Stimulated activated CD4-positive, alpha-beta T cell treated with anti-CD3 and anti-CD28 coated beads, Interleukin-12 subunit alpha, Interleukin-12 subunit beta, amount 100 ng/mL, for 24 hours (primary cell): ENCODE results near the gene HHAT.
A peak's percentile ranks its signal among the peaks of the same experiment; 100 is the strongest.

Source experiments
- DNase-seq, 2 experiments: peaks; one replicate each; pipeline ENCODE4 v3.0.0-alpha.2; 2020; ENCODE audit warnings: low read depth in 2 of 2

HHAT gene

DNA sequence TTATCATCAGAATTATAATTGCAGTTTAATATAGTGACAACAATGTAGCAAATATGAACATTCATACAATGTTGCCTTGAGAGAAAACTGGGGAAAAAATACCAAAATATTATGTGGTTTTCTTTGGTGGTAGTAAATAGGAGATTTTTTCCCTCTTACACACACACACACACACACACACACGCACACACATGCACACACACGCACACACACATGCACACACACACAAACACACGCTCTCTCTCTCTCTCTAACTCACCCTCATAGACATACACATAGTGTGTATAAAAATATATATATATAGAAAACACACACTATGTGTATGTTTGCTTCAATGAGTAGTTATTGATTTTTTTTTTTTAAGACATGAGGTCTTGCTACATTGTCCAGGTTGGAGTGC lies 211.6 kb downstream of the HHAT start:
- DNase-seq, result no peak

DNA sequence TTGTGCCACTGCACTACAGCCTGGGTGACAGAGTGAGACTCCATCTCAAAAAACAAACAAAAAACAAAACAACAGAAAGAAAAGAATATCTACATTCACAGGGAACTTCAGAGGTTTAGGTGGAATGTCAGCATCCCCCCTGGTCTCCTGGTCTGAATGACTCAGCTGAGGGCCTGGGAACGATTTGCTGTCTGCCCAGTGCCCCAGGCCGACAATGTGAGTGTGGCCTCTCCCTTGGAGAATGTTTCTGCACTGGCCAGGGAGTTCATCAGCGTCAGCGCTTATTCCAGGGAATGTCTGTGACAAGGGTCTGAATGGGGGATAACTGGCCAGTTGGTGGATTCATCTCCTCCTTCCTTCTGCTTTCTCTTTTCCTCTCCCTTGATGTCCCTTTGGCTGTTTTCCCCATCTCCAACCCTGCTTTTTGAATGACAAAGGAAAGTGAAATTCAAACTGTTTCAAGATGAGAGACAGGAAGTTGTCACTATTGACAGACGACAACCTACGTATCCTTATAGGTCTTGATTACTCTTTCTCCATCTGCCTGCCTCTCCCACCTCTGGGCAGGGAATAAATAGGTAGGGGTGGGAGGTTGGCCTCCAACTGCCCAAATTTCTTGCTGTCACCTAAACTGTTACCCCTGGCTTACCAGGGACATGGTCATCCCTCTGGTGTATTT lies 213.1 kb downstream of the HHAT start:
- DNase-seq, result no peak

DNA sequence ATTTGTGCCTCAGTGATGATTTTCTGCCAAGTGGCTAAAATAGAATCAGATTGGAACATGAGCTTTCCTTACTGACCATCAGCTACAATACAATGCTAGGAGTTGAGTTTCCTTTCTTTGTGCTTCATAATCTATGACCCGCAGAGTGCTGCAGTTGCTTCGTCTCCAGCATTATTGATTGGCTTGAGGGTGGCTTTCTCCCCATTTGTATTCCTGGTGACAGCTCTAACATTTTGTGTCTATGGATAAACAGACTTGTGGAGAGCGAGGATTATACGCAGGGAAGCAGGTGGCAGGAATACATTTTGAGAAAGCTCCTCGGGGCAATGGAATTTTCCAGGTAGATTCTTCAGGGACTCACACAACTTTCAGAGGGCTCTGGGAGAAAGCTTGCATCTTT lies 223.2 kb downstream of the HHAT start:
- DNase-seq, result no peak

DNA sequence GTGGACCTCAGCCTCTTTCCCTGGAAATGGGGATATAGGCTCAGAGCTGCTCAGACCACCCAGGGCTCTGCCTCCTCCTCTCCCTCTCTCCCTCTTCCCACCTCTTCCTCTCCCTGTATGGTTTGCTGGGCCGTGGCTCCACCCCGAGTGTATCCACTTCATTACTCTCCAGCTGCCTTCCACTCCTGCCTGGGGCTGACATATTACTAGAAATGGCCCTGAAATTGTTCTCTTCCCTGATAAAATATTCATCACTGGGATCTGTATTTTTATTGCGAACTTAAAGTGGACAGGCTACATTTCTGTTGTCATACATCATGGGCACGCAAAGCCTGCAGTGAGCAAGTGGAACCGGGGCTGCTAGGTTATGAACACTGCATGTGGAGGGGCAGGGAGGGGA lies 225.0 kb downstream of the HHAT start:
- DNase-seq, result no peak

DNA sequence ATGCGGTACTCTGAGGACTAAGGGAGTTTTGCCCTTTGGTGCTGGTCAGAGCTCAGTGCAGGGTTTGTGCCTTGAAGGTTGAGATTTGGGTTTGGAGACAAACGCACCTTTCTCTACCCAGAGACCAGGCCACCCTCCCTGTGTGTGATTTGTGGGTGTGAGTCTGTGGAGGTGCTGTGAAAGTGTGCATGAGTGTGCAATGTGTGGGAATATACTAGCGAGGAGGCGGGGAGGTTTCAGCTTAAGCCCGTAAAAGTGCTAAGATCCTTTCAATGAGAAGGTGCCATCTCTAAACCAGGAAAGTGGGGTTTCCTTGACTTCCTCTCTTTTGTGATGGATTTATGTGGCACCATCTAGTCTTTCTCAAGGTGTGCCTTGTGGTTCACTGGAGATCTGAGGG lies 225.7 kb downstream of the HHAT start:
- no peak for DNase-seq

DNA sequence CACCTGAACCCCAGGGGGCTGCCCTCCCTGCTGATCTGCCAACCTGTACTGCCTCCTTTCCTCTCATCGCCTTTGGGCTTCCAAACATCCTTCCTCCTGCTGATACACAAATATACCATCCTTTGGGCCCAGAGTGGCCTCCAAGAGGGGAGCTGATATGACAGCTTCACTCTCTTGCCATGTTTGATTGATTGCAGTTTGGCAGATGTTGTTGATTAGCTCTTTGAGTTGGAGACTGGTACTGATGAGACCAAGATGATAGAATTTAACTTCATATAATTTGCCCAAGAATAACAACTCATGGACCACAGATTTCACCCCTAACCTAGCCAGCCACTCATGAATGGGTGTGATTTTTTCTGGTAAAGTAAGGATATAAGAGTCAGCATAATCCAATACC lies 227.8 kb downstream of the HHAT start:
- DNase-seq, result no peak

DNA sequence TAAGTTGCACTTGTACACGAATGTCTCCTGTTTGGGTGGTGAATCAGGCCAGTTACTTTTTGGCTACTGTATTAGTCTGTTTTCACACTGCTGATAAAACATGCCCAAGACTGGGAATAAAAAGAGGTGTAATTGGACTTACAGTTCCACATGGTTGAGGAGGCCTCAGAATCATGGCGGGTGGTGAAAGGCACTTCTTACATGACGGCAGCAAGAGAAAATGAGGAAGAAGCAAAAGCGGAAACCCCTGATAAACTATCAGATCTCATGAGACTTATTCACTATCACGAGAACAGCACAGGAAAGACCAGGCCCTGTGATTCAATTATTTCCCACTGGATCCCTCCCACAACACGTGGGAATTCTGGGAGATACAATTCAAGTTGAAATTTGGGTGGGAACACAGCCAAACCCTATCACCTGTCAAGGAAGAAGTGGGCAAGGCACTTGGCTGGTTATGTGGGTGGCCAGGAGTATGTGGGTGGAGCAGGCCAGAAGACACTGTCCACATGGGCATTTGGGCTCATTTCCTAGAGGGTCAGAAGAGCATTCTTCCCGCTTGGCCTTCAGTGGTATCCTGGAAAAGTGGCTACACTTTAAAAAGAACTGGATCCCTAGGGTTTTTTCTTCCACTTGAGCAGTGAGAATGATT lies 228.8 kb downstream of the HHAT start:
- no peak for DNase-seq

DNA sequence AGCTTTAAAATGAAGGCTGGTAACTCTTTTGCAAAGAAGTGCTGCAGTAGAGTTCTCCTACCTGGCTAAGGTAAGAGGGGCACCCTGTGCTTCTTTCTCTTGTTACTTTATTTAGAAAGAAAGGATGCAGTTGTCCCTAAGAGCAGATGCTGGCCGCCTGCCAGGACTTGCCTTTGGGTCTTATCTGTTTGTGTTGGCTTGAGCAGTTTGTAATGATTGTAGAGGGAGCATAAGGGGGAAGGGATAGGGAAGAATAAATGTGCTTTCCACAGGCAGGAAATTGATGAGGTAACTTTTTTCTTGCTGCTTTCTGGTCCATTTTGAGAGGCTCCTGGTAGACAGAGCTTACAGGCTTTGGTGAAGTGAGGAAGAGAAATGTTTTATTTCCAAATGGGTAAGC lies 229.6 kb downstream of the HHAT start:
- DNase-seq, result no peak

DNA sequence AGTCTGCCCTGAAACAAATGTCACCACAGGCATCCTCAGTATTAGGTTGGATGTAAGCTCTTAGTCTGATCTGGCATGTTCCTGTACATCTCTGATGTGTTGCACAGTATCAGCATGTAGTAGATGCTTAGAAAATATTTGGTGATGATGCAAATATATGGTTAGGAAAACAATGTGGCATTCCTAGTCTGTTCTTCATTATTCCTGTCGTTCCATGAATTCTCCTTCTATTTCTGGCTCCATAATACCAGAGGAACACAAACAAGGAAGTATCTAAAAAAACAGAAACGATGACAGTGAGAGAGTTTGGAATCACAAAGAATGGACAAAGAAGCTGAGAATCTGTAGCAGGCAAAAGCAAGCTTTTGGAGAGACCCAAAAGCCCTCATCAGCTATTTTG lies 236.6 kb downstream of the HHAT start:
- DNase-seq, result no peak

DNA sequence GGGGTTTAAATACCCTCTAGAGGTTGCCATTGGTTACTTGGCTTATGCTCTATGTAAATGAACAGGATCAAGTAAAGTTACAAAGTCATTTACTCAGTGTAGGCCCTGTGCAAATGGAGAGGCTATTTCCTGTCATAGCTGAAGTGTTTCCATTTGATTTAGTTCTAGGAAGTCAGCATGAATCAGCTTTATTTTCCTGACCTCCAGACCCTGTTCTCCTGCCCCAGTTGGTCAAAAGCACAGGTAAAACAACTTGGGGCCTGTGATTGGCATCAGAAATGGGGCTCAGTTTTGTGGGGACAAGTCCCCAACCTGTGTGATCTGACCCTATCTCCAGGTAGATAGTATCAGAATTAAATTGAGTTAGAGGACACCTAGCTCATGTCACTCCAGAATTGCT lies 239.9 kb downstream of the HHAT start:
- no peak for DNase-seq

DNA sequence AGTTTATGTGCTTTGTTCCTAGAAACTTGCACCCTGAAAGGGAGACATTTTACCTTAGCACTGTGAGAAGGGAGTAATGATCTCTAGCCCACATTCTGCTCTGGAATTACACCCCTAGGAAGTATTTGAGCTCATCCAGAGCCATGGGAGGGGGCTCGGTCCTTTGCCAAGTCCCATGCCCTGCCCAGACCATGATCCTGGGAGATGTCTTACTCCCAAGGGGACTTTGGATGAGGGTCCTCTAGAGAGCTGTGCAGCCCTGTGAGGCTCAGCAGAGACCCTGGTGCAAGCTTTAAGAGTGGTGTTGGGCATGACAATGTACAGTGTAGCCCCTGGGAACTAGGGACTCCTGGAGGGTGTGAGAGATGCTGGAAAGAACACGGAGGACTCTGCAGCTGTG lies 241.4 kb downstream of the HHAT start:
- no peak for DNase-seq

DNA sequence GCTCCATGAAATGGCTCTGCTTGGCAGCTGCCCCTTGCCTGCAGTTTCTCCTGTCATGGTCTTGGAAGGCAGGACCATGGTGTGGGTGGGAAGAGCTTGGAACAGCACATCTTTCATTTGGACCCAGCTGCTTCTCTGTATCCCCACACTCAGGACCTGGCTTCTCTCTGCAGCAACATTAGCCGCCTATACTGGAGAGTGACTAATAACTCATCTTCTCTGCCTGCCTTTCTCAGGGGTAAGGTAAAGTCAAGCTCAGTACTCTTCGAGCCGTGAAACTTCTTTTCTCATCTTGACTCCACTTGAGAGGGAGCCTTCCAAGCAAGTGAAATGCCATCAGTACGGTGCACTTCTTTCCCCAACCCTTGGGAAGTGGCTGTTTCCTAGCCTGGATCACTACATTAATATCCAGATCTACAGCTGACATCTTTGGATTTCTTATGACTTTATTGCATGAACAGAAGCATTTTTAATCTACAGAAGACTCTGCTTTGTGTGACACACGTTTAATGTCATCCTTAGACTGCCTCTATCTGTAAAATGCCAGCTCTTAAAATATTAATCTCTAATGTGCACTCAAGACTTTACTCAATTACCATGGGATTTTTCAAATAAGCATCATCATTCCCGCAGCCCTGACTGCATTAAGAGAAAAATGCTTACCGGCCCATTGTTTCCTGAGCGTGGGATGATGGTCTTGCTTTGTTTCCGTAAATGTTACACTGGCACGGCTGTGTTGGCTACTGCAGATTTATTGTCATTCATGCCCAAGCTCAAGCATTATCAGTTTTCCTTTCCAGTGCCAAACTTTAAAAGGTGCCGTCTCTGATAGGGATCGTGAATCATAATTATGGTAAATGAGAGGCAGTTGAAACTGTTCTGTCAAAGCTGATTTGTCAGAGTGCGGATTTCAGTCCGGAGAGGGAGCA lies 242.9 kb downstream of the HHAT start:
- DNase-seq, result no peak

DNA sequence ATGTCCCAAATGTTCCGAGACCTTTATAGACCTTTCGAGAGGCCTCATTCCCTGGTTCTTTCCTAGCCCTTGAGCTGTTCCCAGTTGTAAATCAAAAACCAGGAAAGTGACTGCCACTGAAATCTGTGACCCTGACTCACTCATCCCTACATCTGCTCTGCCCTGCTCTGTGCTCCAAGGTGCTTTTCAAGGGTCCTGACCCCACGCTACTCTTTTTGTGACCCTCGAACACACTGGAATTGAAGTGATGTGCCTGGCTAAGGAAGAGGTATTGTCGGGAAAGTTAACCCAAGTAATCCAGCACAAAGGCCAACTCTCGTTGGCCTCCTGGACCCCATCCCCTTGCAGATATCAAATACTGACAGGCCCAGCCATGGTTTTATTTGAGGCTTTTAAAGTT lies 244.4 kb downstream of the HHAT start:
- DNase-seq, result no peak

DNA sequence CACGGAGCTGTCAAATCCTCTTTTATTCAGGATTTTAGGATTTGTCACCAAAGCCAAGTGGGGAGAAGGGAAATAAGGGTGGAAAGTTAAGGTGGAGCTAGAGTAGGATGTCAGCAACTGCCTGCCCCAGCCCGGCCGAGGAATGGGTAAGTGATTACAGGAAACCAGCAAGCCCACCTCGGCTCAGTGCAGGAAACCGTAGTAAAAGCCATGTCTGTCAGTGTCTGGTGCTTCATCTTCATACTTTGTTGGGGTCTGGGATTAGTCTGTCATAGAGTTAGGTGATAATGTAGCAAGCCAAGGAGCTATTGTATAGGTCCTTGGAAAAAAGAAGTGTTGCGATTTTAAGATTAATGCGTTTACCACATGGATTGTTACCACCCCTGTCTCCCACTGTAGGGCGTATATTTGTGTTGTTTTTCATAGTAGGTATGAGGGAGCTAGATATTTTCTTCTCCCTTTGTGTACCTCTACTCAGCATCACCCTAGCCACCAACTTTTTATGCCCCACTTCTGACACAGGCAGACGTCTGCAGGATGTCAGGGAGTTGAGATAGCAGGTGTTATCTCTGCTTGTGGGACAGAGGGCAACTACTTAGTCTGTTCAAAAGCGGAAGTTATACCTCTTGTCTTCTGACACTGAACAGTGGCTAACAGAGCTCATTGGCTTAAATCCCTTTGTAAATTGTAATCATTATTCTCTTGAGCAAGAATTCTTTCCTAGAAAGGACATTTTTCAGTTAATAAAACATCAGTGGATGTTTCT lies 253.7 kb downstream of the HHAT start:
- DNase-seq, result no peak

DNA sequence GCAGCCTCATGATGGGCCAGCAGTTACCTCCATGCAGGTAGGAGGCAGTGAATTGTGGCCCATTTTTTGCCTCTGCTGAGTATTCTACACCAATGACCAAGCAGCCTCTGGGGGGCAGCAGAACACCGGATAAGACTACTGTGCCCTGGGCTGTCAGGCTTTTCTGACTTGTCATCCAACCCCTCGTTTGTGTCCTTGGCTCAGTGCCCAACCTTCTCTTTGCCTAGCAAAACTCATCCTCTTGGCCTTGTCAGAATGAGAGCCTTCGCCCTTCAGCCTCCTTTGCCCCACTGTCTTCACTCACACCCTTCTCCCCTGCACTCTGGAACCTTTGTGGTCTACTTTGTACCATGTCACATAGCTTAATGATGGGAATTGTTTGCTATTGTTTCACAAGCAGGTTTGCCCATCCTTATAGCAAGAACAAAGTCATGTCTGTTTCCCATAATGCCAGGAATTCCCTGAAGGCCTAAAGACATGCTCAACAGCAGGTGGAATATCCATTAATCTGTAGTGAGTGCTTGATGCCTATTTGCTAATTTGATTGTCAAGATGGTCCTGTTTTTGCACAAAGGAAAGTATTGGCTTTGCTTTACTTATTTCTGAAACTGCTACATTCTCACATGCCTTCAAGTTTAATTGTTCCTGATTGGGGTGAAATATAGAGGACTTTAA lies 255.9 kb downstream of the HHAT start:
- DNase-seq, result peak; percentile 43 to 78

DNA sequence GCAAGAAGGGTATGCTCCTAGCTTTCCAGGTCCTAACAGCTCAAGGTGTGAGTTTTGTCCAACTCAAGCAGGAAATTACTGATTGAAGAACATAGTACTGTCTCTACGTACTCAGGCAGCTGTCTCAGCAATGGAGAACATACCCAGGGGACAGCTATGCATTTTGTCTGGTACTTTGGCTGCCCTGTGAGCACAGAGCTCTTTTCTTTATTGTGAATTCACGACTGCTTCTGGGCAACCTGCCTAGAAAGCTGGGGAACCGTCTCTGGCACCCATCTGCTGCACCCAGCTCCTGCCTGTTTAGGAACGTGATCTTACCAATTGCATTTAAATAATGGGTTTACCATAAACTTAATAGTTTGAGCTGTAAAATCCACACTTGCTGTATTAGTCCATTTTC lies 258.1 kb downstream of the HHAT start:
- DNase-seq, result no peak

DNA sequence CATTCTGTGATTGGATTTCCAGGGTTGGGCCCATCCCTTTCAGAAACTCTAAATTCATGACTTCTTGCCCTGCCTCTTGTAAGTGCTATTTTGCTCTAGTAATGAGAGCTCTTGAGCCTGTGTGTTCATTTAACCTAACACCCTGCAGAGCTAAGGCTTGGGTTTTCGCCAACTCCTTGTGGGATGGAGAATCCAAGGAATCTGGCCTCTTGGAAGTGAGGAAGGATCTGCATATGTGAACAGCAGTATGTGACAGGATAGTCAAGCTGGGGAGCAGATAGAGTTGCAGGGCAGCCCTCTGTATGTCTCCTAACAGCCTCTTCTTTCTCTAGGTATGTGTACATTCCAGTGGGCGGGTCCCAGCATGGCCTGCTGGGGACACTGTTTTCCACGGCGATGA lies 258.9 kb downstream of the HHAT start:
- no peak for DNase-seq

DNA sequence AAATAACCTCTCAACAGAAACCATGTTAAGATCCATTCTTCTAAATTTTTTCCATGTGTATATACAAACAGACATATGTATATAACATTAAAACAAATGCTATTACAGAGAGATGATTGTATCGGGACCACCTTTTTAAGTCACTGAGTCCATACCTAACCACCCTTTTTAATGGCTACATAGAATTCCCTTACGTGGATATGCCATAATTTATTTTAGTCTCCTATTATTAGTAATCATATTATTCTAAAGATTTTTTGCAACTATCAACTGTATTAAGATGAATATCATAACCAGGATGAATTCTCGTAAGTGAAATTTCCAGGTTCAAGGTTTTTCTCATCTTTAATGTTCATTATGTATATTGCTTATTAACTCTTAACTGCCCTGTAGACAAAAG lies 259.7 kb downstream of the HHAT start:
- no peak for DNase-seq

DNA sequence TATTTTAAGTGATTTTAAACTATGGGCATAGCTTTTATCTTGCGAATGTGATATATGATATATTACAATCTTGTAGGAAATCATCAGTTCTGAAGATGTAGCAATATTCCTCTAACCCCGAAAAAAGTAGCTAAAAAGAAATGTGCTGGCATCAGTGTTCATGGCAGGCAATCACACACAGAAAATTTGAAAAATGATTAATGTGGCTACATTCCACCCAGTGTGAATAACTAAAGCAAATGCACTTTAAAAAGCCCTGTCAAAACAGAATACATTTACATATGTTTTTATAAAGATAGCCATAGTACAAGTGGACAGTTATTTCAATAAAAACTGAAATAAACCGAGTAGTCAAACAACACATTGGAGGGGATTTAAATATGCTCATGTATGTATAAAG lies 260.2 kb downstream of the HHAT start:
- DNase-seq, result no peak

DNA sequence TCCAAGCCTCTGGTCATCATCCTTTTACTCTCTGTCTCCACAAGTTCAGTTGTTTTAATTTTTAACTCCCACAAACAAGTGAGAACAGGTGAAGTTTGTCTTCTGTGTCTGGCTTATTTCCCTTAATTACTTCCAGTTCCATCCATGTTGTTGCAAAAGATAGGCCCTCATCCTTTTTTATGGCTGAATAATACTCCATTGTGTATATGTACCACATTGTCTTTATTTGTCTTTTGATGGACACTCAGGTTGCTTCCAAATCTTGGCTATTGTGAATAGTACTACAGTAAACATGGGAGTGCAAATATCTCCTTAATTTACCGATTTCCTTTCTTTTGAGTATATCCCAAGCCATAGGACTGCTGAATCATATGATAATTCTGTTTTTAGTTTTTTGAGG lies 262.5 kb downstream of the HHAT start:
- DNase-seq, result no peak

DNA sequence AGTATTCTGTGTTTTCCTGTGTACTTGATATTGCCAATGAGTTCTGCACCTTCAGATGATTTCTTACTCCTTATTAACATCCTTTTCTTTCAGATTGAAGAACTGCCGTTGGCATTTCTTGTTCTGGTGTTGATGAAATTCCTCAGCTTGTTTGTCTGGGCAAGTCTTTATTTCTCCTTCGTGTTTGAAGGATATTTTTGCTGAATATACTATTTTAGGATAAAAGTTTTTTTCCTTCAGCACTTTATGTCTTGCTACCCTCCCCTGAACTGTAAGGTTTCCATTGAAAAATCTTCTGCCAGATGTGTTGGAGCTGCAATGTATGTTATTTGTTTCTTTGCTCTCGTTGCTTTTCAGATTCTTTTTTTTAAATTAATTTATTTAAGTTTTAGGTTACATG lies 265.9 kb downstream of the HHAT start:
- no peak for DNase-seq

DNA sequence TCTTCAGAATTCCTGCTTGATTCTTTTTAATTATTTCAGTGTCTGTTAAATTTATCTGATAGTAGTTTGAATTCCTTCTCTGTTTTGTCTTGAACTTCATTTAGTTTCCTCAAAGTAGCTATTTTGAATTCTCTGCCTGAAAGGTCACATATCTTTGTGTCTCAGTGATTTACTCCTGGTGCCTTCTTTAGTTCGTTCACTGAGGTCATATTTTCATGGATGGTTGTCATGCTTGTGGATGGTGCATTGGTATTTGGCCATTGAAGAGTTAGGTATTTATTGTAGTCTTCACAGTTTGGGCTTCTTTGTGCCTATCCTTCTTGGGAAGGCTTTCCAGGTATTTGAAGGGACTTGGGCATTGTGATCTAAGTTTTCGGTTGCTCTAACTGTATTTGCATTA lies 267.9 kb downstream of the HHAT start:
- no peak for DNase-seq
